ENCODE data around the gene MYCBP2.
"Not testable (repeated sequence)": the region's sequence is repeated elsewhere in the genome, so short reads cannot be mapped to it uniquely, and the experiment has no call there.

The MYCBP2 gene

DNA sequence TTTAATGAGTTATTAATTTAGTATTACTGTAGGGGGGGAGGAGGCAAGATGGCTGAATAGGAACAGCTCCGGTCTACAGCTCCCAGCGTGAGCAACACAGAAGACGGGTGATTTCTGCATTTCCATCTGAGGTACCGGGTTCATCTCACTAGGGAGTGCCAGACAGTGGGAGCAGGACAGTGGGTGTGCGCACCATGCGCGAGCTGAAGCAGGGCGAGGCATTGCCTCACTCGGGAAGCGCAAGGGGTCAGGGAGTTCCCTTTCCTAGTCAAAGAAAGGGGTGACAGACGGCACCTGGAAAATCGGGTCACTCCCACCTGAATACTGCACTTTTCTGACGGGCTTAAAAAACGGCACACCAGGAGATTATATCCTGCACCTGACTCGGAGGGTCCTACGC is 127.9 kb downstream of the MYCBP2 start:
- DNase-seq (ENCODE audit: low spot score) = not testable (repeated sequence)

- no peak for DNase-seq (ENCODE audit: low spot score)
Measured at GRCh38 chr13:77196052-77196618, 130.8 kb downstream of the MYCBP2 start.

GRCh38 chr13:77190349-77190958 is 136.4 kb downstream of the MYCBP2 start:
- no peak for DNase-seq (ENCODE audit: low spot score)

DNA sequence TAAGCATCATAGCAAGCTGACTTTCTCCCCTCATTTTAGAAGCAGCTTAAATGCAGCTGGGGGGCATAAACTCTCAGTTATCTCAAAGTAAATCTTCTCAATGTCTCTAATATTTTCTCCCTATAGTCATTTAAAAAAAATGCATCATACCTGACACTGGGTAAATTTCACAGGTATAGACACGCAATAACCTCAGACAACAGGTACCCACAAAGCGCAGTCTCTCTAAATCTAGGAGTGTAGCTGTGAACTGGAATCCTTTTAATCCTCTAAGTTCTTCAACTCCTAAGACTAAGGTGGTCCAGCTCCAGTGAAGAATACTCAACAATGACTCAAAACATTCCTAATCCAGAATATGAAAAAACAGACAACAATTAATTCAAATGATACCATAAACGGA is 141.2 kb downstream of the MYCBP2 start:
- DNase-seq (ENCODE audit: low spot score) = no peak

DNA sequence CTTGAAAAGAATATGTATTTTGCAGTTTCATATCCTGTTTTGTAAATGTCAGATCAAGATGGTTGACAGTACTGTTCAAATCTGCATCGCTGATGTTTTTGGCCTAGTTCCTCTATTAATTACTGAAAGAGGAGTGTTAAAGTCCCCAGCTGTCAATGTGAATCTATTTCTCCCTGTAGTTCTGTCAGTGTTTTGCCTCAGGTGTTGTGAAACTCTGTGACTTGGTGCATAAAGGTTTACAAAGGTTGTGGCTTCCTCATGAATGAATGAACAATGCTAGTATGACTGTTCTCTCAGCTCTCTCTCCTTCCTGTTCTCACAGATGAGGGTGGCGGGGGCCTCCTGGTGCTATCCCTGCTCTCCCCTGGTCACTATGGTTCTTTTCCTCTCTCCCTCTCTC is 142.4 kb downstream of the MYCBP2 start:
- DNase-seq (ENCODE audit: low spot score) = no peak

DNA sequence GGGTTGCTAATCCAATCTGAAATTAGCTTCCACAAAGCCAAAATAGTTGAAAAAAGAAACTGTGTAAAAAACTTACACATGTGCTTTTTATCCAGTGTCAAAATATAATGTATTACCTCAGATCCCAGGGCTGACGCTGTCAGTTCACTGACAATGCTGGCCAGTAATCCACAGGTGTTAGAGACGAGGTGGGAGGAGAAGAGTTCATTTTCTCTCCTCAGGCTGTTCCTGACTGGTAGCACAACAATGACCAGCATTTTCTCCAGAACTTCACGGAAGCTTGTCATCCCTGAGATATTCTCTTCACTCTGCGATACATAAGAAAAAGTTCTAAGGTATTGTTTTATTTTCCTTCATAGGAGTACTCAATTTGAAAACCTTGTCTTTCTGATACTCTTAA is 146.9 kb downstream of the MYCBP2 start:
- DNase-seq (ENCODE audit: low spot score) = no peak

DNA sequence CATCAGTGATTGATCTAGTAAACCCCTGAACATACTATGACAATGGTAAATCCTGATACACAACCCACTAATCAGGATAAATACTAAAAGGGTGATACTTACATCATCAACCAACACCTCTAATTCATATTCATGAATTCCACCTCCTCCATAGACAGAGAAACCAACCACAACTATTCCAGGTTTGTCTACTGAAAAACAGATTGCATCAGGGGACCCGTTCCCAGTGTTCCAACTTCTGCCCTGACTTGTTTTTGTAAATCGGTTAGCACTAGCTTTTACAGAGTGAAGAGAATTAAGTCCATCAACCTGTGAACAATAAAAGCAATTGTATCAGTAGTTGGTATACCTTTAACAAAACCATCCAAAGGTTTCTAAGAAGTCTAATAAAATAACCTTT is 149.2 kb downstream of the MYCBP2 start:
- no peak for DNase-seq (ENCODE audit: low spot score)

DNA sequence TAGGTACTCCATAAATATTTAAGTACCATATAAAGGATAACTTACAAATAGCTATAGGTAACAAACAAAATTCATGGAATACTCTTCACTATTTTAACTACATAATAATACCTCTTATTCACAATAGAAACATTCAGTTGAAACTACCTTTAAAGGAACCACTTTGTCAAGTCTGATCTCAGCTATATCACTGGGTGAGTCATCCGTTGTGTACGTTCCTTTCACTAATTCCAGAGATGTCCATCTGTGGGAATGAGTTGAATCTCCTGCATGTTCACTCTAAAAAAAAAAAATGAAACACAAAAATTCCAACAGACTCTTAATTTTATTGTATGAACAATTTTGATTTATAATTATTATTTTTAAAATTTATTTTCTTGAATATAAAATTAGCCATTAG is 150.5 kb downstream of the MYCBP2 start:
- no peak for DNase-seq (ENCODE audit: low spot score)

DNA sequence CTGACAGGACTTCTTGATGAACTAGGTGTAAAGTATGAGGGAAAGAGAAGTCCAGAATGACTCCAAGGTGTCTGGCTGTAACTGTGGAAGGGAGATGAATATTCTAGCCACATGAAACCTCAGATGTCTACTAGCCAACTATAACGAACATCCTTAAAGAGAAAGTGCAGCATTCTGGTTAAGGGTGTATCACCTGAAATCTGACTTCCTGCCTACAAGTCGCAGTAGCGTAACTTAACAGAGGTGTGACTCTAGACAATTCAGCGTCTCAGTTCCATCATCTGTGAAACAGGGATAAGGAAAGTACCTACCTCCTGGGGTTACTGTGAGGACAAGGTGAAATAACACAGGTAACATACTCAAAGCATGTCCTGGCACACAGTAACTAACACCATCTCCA is 154.2 kb downstream of the MYCBP2 start:
- no peak for DNase-seq (ENCODE audit: low spot score)

DNA sequence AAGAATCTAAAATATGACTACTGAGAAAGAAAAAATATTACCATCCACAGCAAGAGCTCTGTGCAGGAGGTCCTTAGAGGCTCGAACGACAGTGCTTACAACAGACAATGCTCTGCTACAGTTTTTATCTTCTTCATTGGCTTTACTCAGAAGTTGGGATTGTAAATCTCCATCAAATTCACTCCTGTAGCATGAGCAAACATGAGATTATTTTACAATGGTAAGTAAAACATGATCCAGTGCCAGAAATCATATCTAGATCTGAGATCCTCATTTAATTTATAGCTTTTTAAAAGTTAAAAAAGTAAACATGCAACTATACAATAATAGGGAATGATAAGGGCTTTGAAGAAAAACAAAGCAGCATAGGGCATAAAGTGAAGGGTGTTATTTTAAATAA is 155.4 kb downstream of the MYCBP2 start:
- DNase-seq (ENCODE audit: low spot score) = no peak

- no peak for DNase-seq (ENCODE audit: low spot score)
Measured at GRCh38 chr13:77168237-77168636, 158.7 kb downstream of the MYCBP2 start.

DNA sequence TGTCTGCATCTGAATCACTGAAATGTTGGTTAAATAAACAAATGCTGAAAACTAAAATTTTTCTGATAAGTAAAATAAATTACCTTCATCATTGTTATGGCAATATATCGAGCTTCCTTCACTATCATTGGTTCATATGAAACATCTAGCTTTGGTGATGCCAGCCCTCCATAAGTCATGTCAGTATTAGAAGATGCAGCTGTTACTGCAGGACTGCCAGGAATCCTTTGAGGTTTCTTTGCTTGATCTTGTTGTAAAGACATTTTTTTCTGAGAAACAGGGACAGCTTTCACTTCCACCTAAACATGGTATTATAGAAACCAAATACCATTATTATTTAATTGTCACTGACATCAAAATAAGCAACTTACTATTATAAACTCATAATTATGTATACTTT is 176.2 kb downstream of the MYCBP2 start:
- no peak for DNase-seq (ENCODE audit: low spot score)

GRCh38 chr13:77143431-77143830 is 183.5 kb downstream of the MYCBP2 start:
- DNase-seq (ENCODE audit: low spot score) = no peak

DNA sequence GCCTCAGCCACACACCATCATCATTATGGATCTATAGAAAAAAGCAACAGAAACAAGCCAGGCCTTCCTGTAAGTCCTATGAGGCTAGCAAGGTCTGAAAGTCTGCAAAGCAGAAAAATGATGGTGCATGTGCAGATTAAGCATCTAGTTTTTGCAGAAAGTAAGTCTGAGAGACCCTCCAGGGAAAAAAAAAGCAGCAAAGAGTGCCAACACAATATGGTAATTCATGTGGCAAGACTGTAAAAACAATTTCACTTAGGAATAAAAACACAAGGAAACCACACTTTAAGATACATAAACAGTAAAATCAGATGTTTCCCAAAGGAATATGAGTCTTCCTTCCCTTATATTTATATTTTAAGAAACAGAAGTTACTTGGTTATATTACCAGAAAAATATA is 187.6 kb downstream of the MYCBP2 start:
- DNase-seq (ENCODE audit: low spot score) = no peak

DNA sequence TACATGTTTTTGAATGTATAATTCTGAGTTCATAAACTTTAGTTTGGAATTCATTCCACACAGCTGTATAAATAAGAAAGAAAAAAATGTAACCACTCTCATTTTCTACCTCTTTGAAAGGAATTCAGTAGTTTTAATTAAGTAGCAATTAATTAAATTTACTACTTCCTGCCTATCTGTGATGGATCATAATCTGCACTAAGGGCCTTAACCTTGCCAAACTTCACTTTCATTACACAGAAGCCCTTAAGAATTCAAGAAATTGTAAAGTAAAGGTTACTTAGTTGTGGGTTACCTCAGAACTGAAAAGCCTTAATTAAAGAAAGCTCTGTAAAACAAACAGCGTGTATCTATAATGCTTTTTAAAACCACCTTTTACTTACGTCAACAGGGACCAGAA is 188.1 kb downstream of the MYCBP2 start:
- no peak for DNase-seq (ENCODE audit: low spot score)

DNA sequence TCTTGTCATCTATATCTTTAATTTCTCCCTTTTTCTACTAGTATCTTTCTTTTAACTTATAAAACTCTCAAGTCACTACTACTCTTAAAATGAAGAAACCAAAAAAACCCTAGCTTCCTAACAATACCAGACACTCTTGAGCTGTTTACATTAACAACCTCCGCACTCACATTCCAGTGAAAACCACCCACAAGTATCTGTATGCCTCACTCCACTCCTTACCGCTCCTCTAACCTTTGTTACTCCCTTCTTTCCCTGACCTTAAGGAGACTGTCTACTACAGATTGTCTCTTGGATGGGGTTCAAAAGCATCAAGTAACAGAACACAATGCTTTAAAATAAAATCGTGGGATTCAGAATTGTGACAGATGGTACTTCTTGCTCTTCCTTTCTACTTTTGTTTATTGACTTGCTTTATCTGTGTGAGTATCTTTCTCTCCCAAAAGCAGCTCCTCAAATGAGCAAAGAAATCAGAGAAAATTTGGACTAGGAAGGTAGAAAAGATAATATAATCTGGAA is 189.9 kb downstream of the MYCBP2 start:
- DNase-seq (ENCODE audit: low spot score) = peak; percentile 12

- DNase-seq (ENCODE audit: low spot score) = no peak
Measured at GRCh38 chr13:77124423-77124822, 202.5 kb downstream of the MYCBP2 start.

DNA sequence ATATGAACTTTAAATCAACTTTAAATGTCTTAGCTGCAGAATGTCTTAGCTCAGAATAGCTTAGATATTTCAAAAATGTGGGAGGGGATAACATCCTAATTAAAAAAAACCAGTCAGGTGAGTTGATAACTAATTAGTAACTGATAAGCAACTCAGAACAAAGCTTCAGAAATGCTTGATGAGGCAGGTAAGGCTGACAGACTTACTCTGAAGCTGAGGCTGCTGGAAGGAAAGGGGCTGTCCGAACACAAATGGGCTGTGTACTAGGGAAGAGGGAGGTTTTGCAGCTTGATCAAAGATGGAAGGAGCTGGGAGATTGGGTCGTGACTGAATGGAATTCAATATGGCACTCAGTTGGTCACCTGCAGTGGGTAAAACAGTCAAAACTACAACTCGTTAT is 208.8 kb downstream of the MYCBP2 start:
- DNase-seq (ENCODE audit: low spot score) = no peak

GRCh38 chr13:77114271-77114670 is 212.6 kb downstream of the MYCBP2 start:
- no peak for DNase-seq (ENCODE audit: low spot score)

DNA sequence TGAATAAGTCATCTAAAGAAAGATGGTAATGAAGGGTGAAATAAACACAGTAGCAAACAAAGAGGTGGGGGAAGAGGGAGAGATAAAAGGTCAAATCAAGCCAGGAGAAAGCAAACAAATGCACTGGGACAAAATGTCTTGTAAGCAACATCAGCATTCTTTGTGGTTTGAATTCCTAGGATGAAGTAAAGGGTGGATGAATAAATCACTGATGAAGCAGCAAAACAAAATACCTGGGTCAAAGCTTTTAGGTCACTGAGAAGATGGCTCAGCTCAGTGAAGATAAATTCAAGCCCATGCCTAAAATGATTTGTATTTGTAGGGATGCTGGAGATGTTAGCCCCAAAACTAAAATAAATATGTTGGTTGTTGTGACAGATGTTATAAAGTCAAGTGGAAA is 213.4 kb downstream of the MYCBP2 start:
- no peak for DNase-seq (ENCODE audit: low spot score)

DNA sequence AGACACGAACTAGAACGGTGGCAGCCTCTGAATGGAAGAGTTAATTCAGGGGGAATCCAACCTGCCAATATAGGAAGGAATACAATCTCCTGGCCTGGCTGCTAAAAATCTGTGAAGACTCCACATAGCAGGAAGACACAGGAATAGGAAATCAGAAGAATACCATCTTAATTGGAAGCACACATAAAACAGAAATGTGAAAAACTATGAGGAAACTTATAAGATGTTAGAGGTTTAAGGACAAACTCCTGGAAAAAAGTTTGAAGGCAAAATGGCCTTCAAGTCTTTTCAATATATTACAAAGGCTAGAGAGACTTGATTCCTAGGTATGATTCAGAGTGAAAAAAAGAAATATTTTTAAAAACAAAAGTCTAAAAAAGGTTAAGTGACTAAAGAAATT is 221.8 kb downstream of the MYCBP2 start:
- DNase-seq (ENCODE audit: low spot score) = no peak

- DNase-seq (ENCODE audit: low spot score) = no peak
Measured at GRCh38 chr13:77099415-77099814, 227.5 kb downstream of the MYCBP2 start.

GRCh38 chr13:77095288-77095687 is 231.6 kb downstream of the MYCBP2 start:
- no peak for DNase-seq (ENCODE audit: low spot score)

GRCh38 chr13:77094773-77095172 is 232.1 kb downstream of the MYCBP2 start:
- DNase-seq (ENCODE audit: low spot score) = no peak

All from hepatic stellate cell (primary cell).